GM21737 (cell line): ENCODE measurements around the gene GGCX.
A peak's percentile ranks its signal among the peaks of the same experiment; 100 is the strongest.
"Not testable (repeated sequence)": the region's sequence is repeated elsewhere in the genome, so short reads cannot be mapped to it uniquely, and the experiment has no call there.

Experiments used
- ATAC-seq: cut with Tn5 transposase; IDR thresholded peaks from one replicate; pipeline ENCODE4 v1.9.1; 2021; ENCODE audit warnings: mild to moderate bottlenecking, moderate library complexity; ENCODE audit not compliant: unreplicated experiment

GGCX gene

GRCh38 chr2:85594715-85595300, 33.5 kb upstream of the GGCX start:
- ATAC-seq, result no peak

- no peak for ATAC-seq
Measured at GRCh38 chr2:85593023-85593422, 31.7 kb upstream of the GGCX start.

- ATAC-seq, result not testable (repeated sequence)
Measured at GRCh38 chr2:85592299-85592698, 31.0 kb upstream of the GGCX start.

GRCh38 chr2:85591563-85591962, 30.3 kb upstream of the GGCX start:
- ATAC-seq, result no peak

GRCh38 chr2:85590950-85591349, 29.7 kb upstream of the GGCX start:
- no peak for ATAC-seq

GRCh38 chr2:85589982-85590791, 28.9 kb upstream of the GGCX start:
- ATAC-seq, result no peak

- ATAC-seq, result no peak
Measured at GRCh38 chr2:85589181-85589580, 27.9 kb upstream of the GGCX start.

- no peak for ATAC-seq
Measured at GRCh38 chr2:85588645-85589044, 27.4 kb upstream of the GGCX start.

- no peak for ATAC-seq
Measured at GRCh38 chr2:85588236-85588635, 26.9 kb upstream of the GGCX start.

GRCh38 chr2:85585781-85586105, 24.4 kb upstream of the GGCX start:
- ATAC-seq, result no peak

- no peak for ATAC-seq
Measured at GRCh38 chr2:85584857-85585780, 23.8 kb upstream of the GGCX start.

GRCh38 chr2:85584354-85584856, 23.1 kb upstream of the GGCX start, which contains the start of gene VAMP5:
TSS of gene VAMP5 (plus strand) at chr2:85584431. CDS start at chr2:85584491, 60 bp downstream.
- no peak for ATAC-seq

- ATAC-seq, result no peak
Measured at GRCh38 chr2:85583667-85584353, 22.5 kb upstream of the GGCX start.

- ATAC-seq, result no peak
Measured at GRCh38 chr2:85582492-85582891, 21.2 kb upstream of the GGCX start.

- ATAC-seq, result no peak
Measured at GRCh38 chr2:85580206-85580605, 18.9 kb upstream of the GGCX start.

GRCh38 chr2:85579266-85579935, 18.1 kb upstream of the GGCX start:
- no peak for ATAC-seq

GRCh38 chr2:85578243-85579180, 17.2 kb upstream of the GGCX start:
- no peak for ATAC-seq

GRCh38 chr2:85577386-85578242, 16.3 kb upstream of the GGCX start, which contains the start of gene VAMP8:
TSS of gene VAMP8 (plus strand) at chr2:85577586. CDS start at chr2:85577647, 61 bp downstream.
- peak; percentile 68 for ATAC-seq
